Measurements from ENCODE around the gene SLC37A1.

SLC37A1 gene

GRCh38 chr21:42607525-42608102, 94.0 kb downstream of the SLC37A1 start:
- peaks cover 14% of the 10 kb centered on the region for H3K9me3 ChIP-seq (ENCODE audit: insufficient read depth, low read length, severe bottlenecking)
- H3K27ac ChIP-seq (ENCODE audit: low read length): no peak overlapping the region
- no peaks in the 10 kb centered on the region for H3K27me3 ChIP-seq (ENCODE audit: insufficient read depth, low read length, poor library complexity)
- H3K79me2 ChIP-seq (ENCODE audit: insufficient read depth, low read length): no peaks in the 10 kb centered on the region
- no peaks in the 10 kb centered on the region for H3K36me3 ChIP-seq (ENCODE audit: insufficient read depth, low read length)
- H3K4me3 ChIP-seq (ENCODE audit: low read depth in 1 of 2, low read length in 2 of 2): no peak overlapping the region
- H3K9ac ChIP-seq (ENCODE audit: low read depth, low read length): no peak overlapping the region
- no peak for TF ChIP-seq EZH2 (IDR thresholded peaks at IDR 0.05; ENCODE audit: borderline replicate concordance, low read depth, low read length, severe bottlenecking)
- no peak for TF ChIP-seq CTCF (IDR thresholded peaks at IDR 0.05; ENCODE audit: borderline replicate concordance, extremely low read depth, low read length, poor library complexity, severe bottlenecking)
- ATAC-seq (ENCODE audit: insufficient read depth, low read depth) (no peak), DNase-seq (no peak)
- no peaks in the 10 kb centered on the region for H4K20me1 ChIP-seq (ENCODE audit: insufficient read depth, low read length)
- no peaks in the 10 kb centered on the region for H3K4me1 ChIP-seq (ENCODE audit: insufficient read depth, low read length)
- H2AFZ ChIP-seq (ENCODE audit: low read depth, low read length): no peak overlapping the region
- H3K4me2 ChIP-seq (ENCODE audit: insufficient read depth, low read length): no peak overlapping the region

- H3K4me3 ChIP-seq (ENCODE audit: low read depth in 1 of 2, low read length in 2 of 2): no peak overlapping the region
- H3K27ac ChIP-seq (ENCODE audit: low read length): no peak overlapping the region
- no peaks in the 10 kb centered on the region for H3K79me2 ChIP-seq (ENCODE audit: insufficient read depth, low read length)
- ATAC-seq (ENCODE audit: insufficient read depth, low read depth) (no peak), DNase-seq (no peak)
- H3K4me2 ChIP-seq (ENCODE audit: insufficient read depth, low read length): no peak overlapping the region
- H3K9ac ChIP-seq (ENCODE audit: low read depth, low read length): no peak overlapping the region
- H3K4me1 ChIP-seq (ENCODE audit: insufficient read depth, low read length): peaks cover 2% of the 10 kb centered on the region
- peaks cover 14% of the 10 kb centered on the region for H3K9me3 ChIP-seq (ENCODE audit: insufficient read depth, low read length, severe bottlenecking)
- no peak overlapping the region for H2AFZ ChIP-seq (ENCODE audit: low read depth, low read length)
- no peaks in the 10 kb centered on the region for H3K36me3 ChIP-seq (ENCODE audit: insufficient read depth, low read length)
- TF ChIP-seq EZH2 (IDR thresholded peaks at IDR 0.05; ENCODE audit: borderline replicate concordance, low read depth, low read length, severe bottlenecking) (no peak), CTCF (IDR thresholded peaks at IDR 0.05; ENCODE audit: borderline replicate concordance, extremely low read depth, low read length, poor library complexity, severe bottlenecking) (no peak)
- H3K27me3 ChIP-seq (ENCODE audit: insufficient read depth, low read length, poor library complexity): no peaks in the 10 kb centered on the region
- H4K20me1 ChIP-seq (ENCODE audit: insufficient read depth, low read length): no peaks in the 10 kb centered on the region
These were observed 94.8 kb downstream of the SLC37A1 start for GRCh38 chr21:42608446-42608845.

- Histone ChIP-seq H3K4me3 (ENCODE audit: low read depth in 1 of 2, low read length in 2 of 2) (no peak overlapping the region), H3K36me3 (ENCODE audit: insufficient read depth, low read length) (no peaks in the 10 kb centered on the region), H3K4me1 (ENCODE audit: insufficient read depth, low read length) (peaks cover 15% of the 10 kb centered on the region), H4K20me1 (ENCODE audit: insufficient read depth, low read length) (peaks cover 6% of the 10 kb centered on the region; the same call in 1 of the 2 replicates), H3K9me3 (ENCODE audit: insufficient read depth, low read length, severe bottlenecking) (peaks cover 7% of the 10 kb centered on the region), H3K27me3 (ENCODE audit: insufficient read depth, low read length, poor library complexity) (no peaks in the 10 kb centered on the region), H3K9ac (ENCODE audit: low read depth, low read length) (no peak overlapping the region), H3K27ac (ENCODE audit: low read length) (no peak overlapping the region), H3K79me2 (ENCODE audit: insufficient read depth, low read length) (no peaks in the 10 kb centered on the region), H2AFZ (ENCODE audit: low read depth, low read length) (no peak overlapping the region), H3K4me2 (ENCODE audit: insufficient read depth, low read length) (no peak overlapping the region)
- TF ChIP-seq EZH2 (IDR thresholded peaks at IDR 0.05; ENCODE audit: borderline replicate concordance, low read depth, low read length, severe bottlenecking) (no peak), CTCF (IDR thresholded peaks at IDR 0.05; ENCODE audit: borderline replicate concordance, extremely low read depth, low read length, poor library complexity, severe bottlenecking) (no peak)
- DNase-seq (peak; percentile 28), ATAC-seq (ENCODE audit: insufficient read depth, low read depth) (no peak)
These were observed 96.2 kb downstream of the SLC37A1 start for GRCh38 chr21:42609811-42610210.
